Stimulated activated CD4-positive, alpha-beta T cell treated with anti-CD3 and anti-CD28 coated beads, Interleukin-4, amount 100 ng/mL, for 1 hour (primary cell): Measurements from ENCODE around the gene RNF149.
"Not testable (repeated sequence)": the region's sequence is repeated elsewhere in the genome, so short reads cannot be mapped to it uniquely, and the experiment has no call there.

Source experiments
- DNase-seq: peaks from one replicate; pipeline ENCODE4 v3.0.0-alpha.2; 2020

The RNF149 gene

GRCh38 chr2:101253013-101253702 is 55.3 kb downstream of the RNF149 start:
- peak; percentile 68 for DNase-seq

- DNase-seq, result peak; percentile 100
Observed at GRCh38 chr2:101252408-101253012, 56.0 kb downstream of the RNF149 start, which contains the start of gene CNOT11. Gene CNOT11 (plus strand): TSS chr2:101252886. CDS start chr2:101252965, 79 bp downstream.

GRCh38 chr2:101251844-101252407 is 56.6 kb downstream of the RNF149 start:
- DNase-seq, result no peak

GRCh38 chr2:101251246-101251781 is 57.2 kb downstream of the RNF149 start:
- not testable (repeated sequence) for DNase-seq

- DNase-seq, result no peak
Observed at GRCh38 chr2:101249826-101250225, 58.7 kb downstream of the RNF149 start.

- not testable (repeated sequence) for DNase-seq
Observed at GRCh38 chr2:101248756-101249155, 59.7 kb downstream of the RNF149 start.

- not testable (repeated sequence) for DNase-seq
Observed at GRCh38 chr2:101245468-101245867, 63.0 kb downstream of the RNF149 start.

- not testable (repeated sequence) for DNase-seq
Observed at GRCh38 chr2:101244899-101245298, 63.6 kb downstream of the RNF149 start.

- DNase-seq, result not testable (repeated sequence)
Observed at GRCh38 chr2:101244373-101244772, 64.1 kb downstream of the RNF149 start.

GRCh38 chr2:101241158-101241557 is 67.3 kb downstream of the RNF149 start:
- no peak for DNase-seq

GRCh38 chr2:101240694-101241093 is 67.8 kb downstream of the RNF149 start:
- DNase-seq, result not testable (repeated sequence)

GRCh38 chr2:101239760-101240118 is 68.8 kb downstream of the RNF149 start:
- DNase-seq, result not testable (repeated sequence)

- no peak for DNase-seq
Observed at GRCh38 chr2:101238930-101239759, 69.4 kb downstream of the RNF149 start.

GRCh38 chr2:101237944-101238343 is 70.6 kb downstream of the RNF149 start:
- not testable (repeated sequence) for DNase-seq

- not testable (repeated sequence) for DNase-seq
Observed at GRCh38 chr2:101235956-101236355, 72.5 kb downstream of the RNF149 start.

- DNase-seq, result no peak
Observed at GRCh38 chr2:101234169-101234938, 74.1 kb downstream of the RNF149 start.

GRCh38 chr2:101232770-101233169 is 75.7 kb downstream of the RNF149 start:
- no peak for DNase-seq

GRCh38 chr2:101231937-101232730 is 76.4 kb downstream of the RNF149 start:
- DNase-seq, result no peak

- DNase-seq, result no peak
Observed at GRCh38 chr2:101231240-101231639, 77.3 kb downstream of the RNF149 start.

- no peak for DNase-seq
Observed at GRCh38 chr2:101230541-101231001, 77.9 kb downstream of the RNF149 start.
